HG03139 (cell line): ENCODE measurements around the gene KRTAP26-1.

Experiments
- ATAC-seq: cut with Tn5 transposase; IDR thresholded peaks from one replicate; pipeline ENCODE4 v1.9.1; 2021; ENCODE audit not compliant: unreplicated experiment

The KRTAP26-1 gene

GRCh38 chr21:30320215-30320614 is at the start of gene KRTAP26-1:
TSS of gene KRTAP26-1 (minus strand) at chr21:30320315. CDS start at chr21:30320035, 280 bp downstream.
- ATAC-seq: no peak

GRCh38 chr21:30355906-30356305 is 35.8 kb upstream of the KRTAP26-1 start:
- no peak for ATAC-seq

GRCh38 chr21:30354308-30355005 is 34.3 kb upstream of the KRTAP26-1 start:
- ATAC-seq: no peak

- ATAC-seq: no peak
These were observed 31.4 kb upstream of the KRTAP26-1 start for GRCh38 chr21:30351534-30351933.

GRCh38 chr21:30349572-30349971 is 29.5 kb upstream of the KRTAP26-1 start:
- no peak for ATAC-seq

- no peak for ATAC-seq
These were observed 28.4 kb upstream of the KRTAP26-1 start, which contains the start of gene KRTAP23-1 for GRCh38 chr21:30348506-30348905. TSS of gene KRTAP23-1 (minus strand) at chr21:30348606. CDS start at chr21:30348606, 0 bp downstream.

- ATAC-seq: no peak
These were observed 24.9 kb upstream of the KRTAP26-1 start for GRCh38 chr21:30345014-30345413.

GRCh38 chr21:30340714-30341573 is 20.8 kb upstream of the KRTAP26-1 start:
- ATAC-seq: no peak

GRCh38 chr21:30338717-30339116 is 18.6 kb upstream of the KRTAP26-1 start:
- no peak for ATAC-seq

- ATAC-seq: no peak
These were observed 17.7 kb upstream of the KRTAP26-1 start for GRCh38 chr21:30337772-30338171.

- no peak for ATAC-seq
These were observed 17.2 kb upstream of the KRTAP26-1 start, which contains the start of gene KRTAP27-1 for GRCh38 chr21:30337276-30337744. TSS of gene KRTAP27-1 (minus strand) at chr21:30337694. CDS start at chr21:30337668, 26 bp downstream.

GRCh38 chr21:30336596-30336995 is 16.5 kb upstream of the KRTAP26-1 start:
- ATAC-seq: no peak

- ATAC-seq: no peak
These were observed 13.6 kb upstream of the KRTAP26-1 start for GRCh38 chr21:30333736-30334135.

- ATAC-seq: no peak
These were observed 12.6 kb upstream of the KRTAP26-1 start for GRCh38 chr21:30332681-30333080.

- no peak for ATAC-seq
These were observed 9.2 kb upstream of the KRTAP26-1 start for GRCh38 chr21:30329203-30329875.

GRCh38 chr21:30326390-30326789 is 6.3 kb upstream of the KRTAP26-1 start:
- no peak for ATAC-seq

- ATAC-seq: no peak
These were observed 4.4 kb downstream of the KRTAP26-1 start for GRCh38 chr21:30315701-30316100.

GRCh38 chr21:30306884-30307283 is 13.2 kb downstream of the KRTAP26-1 start:
- ATAC-seq: no peak

GRCh38 chr21:30305136-30305535 is 15.0 kb downstream of the KRTAP26-1 start:
- no peak for ATAC-seq

- no peak for ATAC-seq
These were observed 30.9 kb downstream of the KRTAP26-1 start, which contains the start of gene KRTAP25-1 for GRCh38 chr21:30289215-30289614. TSS of gene KRTAP25-1 (minus strand) at chr21:30289514. CDS start at chr21:30289490, 24 bp downstream.

GRCh38 chr21:30282850-30283249 is 37.3 kb downstream of the KRTAP26-1 start, which contains the start of gene KRTAP24-1:
TSS of gene KRTAP24-1 (minus strand) at chr21:30282950. CDS start at chr21:30282932, 18 bp downstream.
- no peak for ATAC-seq
